ENCODE data around the gene HDGFL2.

Gene HDGFL2

DNA sequence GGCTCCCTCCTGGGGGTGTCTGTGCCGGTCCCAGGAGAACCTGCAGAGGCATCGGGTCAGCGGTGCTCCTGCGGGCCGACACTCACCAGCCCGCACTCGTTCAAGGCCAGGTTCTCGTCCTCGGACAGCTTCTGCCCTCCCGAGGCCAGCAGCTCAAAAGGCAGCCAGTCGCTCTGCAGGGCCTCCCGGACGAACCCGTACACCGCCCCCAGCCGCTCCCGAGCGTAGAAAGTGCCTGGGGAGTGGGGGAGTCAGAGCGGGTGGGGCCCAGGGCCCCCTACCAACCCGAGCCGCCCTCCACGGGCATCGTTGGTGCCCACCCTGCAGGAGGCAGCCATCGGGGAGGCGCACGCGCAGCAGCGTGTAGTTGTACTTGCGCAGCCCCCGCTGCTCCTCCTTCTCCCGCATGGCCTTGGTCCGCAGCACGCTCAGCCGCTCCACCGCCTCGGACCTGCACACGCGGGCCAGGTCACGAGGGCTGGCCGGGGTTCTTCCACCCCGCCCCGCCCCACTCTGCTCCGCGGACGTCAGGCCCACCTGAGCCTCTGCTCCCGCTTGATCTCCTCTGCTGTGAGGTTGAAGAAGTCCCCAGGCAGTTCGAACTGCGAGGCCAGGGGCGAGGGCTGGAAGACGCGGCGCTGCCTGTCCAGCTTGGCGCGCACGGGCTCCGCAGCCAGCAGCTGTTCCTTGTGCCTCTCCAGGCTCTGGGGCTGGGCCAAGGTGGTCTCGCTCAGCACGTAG lies 26.0 kb upstream of the HDGFL2 start:
- no peak for DNase-seq (ENCODE audit: low spot score)

DNA sequence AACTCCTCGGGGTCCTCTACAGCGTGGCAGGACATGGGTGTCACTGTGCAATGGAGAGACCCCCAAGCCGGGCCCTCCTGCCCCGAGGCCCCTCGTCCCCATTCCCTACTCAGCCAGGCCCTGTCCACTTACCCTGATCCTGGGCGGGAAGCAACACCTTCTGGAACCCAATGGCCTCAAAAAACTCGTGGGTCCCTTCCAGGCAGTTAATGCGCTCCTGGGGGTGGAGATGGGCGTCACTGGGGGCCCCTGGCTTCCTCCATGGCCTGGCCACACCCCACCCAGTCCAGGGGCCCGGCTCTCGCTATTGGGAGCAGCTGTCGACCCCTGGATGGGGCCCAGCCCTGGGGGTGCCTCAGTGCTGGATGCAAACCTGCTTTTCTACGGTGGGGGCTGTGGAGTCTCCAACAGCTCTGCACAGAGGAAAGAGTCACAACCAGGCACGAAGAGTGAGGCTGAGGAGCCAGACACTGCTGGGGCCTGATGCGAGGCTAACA lies 25.3 kb upstream of the HDGFL2 start:
- DNase-seq (ENCODE audit: low spot score), result no peak

DNA sequence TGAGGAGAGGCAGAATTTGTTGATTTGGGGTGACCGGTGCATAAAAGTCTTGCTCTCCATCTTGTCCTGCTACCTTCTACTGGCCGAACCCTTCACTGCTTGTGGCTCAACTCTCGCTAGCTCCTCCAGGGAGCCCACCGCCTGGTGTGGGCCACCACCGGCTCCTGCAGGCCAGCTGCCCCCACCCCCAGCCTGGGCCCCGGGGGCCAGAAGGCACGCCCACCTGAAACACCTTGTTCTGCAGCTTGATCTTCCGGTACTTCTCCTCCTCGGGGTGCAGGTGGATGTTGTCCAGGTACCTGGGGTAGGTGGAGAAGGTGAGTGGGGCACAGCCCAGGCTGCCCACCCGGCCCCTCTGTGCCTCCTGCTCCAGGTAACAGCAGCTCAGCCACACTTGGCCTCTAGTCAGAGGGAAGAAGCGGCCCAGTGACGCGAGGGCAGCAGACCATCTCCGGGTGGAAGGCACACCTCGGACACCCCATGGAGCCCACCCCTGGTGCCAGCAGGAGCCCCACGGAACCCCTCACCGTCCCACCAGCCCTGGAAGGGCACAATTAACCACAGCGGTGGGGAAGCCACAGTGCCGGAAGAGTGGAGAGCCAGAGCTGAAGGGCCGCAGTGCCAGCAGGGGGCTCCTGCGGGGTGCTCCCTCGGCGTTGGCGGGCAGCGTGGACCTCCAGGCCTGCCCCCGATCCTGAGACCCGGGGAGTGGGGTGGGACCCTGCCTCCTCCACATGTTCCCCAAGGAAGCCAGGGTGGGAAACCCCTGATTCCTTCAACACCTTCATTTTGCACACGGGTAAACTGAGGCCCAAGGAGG lies 24.6 kb upstream of the HDGFL2 start:
- DNase-seq (ENCODE audit: low spot score), result no peak

DNA sequence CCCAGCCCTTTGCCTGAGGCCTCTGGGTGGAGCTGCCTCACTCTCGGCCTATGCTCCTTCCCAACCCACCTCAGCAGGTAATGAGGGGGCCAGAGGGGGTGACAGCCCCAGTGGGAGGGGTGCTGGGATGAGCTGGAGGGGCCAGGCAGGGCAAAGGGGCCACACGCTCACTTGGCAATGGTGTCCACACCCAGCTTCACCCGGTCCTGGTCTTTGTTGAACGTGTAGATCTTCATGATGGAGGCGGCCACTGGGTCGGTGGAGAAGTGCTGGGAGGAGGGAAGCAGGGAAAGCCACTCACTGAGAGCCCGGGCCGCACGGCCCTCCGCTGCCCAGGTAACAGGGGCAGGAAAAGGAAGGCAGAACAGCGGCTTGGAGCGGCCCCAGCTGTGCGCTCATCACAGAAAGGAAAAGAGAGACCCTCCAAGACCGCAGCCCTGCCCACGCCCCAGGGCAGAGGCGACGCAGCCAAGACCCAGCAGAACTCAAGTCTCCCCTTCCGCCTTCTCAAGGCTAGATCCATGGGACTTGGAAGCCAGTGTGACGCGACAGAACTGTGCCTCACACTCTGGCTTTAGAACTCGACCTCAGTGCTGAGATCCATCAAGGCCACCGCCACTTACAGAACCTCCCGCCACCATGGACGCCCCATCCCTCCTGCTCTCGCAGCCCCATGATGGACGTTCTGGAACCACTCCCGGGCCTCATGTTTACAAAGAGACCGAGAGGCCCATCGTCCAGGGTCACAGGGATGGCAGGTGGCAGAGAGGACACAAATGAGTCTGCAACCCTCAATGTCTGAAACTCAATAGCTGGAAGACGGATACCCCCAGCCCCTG lies 23.7 kb upstream of the HDGFL2 start:
- DNase-seq (ENCODE audit: low spot score), result no peak

DNA sequence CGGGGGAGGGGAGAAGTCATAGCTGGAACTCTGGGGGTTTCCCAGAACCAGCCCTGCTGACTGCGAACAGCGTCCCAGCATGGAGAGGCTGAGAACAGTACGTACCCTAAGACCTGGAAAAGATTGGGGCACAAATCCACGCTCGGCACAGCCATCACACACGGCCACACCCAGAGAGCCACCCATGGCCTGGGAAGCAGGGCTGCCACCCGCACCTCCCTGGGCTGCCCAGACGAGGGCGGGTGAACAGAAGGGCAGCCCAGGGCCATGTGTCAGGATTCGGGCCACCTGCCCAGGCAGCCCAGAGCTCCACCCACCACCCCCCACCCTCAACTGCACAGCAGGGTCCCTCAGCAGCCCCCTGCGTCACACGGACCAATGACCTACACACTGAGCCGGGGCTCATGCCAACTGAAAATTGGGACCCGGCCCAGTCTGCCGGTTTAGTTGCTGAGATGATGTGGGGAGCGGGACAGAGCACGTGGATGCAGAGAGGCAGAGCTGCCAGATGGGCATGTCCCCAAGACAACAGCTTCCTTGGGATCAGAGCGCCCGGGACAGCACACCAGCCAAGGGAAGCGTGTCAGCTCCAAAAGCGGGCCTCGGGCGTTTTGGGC lies 23.0 kb upstream of the HDGFL2 start:
- no peak for DNase-seq (ENCODE audit: low spot score)

DNA sequence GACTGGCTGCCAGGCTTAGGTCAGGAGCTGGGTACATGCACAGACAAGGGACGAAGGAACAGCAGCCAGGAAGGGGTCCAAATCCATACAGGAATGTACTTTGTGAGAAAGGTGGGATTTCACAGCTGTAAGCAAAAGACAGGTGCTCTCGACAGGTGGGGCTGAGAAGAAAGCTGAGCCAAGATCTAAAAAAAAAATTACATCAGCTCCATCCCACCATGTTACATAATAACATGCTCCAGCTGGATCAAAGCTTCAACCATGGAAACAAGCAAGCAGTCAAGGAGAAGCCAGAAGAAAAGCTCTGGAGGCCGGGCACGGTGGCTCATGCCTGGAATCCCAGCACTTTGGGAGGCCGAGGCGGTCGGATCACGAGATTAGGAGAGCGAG lies 22.5 kb upstream of the HDGFL2 start:
- DNase-seq (ENCODE audit: low spot score), result no peak

DNA sequence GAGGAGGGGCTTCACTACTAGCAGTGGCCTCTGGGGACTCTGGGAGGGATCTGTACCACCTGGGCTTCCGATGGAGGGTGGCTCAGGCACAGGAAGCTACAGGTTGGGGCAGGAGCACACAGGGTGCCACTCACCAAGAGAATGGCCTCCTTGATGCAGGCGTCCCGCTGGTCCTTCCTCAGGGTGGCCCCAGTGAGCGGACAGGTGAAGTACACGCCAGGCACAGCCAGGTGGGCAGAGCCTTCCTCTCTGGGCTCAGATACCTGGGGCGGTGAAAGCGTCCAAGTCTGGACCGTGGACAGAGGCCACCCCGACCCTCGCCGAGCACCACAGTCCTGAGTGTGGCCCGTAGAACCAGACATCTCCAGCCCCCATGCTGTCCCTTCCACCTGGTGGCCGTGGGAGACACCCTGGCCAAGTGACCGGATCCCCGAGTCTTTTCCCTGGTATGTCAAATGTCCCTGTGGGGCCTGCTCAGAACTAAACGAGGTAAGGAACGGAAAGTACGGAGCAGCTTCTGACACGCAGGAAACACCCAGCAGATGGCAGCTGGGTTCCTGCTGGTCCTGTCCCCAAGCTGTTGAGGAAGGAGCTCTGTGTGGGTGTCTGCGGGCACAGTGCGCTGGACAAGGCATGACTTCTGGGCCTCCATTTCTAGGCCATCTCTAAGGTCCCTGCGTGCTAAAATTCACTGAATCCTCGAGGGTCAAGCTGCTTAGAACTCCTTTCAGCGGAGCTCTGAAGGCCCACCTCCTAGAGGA lies 19.7 kb upstream of the HDGFL2 start:
- DNase-seq (ENCODE audit: low spot score), result no peak

DNA sequence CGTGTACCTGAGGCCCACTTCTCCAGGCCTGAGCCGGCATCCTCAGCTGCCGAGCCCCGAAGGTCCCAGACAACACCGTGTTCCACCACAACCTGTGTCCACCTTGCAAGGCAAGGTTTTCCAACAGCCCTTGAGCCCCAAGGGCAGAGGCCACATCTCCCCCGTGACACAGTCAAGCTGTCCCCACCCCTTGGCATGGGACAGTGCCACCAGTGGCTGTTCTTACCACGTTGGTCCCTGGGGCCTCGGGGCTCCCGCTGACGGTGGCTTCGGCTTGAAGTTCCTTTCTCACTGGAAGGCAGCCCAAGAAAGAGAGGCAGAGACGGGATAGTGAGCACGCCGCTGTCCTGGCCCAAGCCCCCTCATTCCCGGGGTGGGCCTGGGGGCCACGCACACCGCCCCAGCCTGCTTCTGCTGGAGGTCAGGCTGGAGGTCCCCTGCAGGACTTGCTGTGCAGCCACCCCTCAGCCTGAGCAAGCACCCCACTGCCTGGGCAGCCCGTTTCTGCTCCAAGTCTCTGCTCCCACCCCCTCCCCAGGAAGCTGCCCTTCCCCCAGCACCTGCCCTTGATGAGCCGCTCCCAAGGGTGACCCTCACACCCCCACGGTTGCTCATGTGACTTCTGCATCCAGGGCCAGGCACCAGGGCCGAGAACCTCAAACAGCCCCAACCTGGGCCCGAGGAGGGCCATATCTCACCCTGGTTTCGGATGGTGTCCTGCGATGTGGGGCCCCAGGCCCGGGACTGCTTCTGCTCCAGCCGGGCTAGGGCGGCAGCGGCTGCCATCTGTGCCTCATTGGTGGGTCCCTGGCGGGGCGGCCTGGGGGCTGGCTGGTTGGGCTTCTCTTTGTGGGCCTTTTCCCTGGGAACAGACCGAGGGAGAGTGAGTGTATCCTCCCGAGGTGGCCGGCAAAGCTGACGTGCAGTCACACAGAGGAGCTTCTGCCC lies 18.6 kb upstream of the HDGFL2 start:
- no peak for DNase-seq (ENCODE audit: low spot score)

DNA sequence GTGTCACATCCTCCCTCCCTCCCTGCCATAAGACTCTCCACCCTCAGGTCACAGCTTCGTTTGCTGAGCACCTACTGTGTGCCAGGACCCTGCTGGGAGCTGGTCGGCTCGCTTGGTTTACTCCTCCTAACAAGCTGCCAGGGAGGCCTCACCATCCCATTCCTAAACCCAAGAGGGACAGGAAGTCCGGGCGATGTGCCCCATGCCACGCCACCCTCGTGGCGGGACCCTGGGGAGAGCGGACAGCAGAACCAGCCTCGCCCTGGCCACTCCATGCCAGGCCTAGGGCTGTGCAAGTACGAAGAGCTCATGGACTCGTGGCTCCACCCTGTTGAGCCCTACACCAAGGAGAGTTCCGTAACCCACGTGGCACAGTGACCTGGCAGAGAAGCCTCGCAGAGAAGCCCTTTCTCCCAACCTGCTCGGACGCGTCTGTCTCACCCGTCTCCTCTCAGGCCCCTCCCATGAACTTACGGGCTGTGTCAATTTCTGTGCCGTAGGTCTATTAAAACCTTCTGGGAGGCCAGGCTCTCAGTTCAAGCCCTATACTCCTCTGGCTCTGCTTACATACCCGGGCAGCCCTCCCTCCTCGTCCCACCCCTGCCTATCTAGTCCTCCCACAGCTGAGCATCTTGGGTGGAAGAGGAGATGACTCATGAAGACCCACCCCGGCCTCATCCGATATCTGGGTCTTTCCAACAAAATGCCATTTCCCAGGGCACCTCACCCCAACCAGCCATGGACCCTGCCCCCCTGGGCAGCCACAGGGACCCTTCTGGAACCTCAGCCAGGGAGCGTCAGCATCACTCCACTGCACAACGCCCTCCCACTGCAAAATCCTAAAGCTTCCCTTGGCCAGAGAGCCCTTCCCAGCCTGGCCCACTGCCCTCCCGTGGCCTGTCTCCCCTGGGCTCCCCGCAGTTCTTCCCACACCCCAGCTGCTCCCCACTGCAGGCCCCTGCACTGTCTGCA lies 17.1 kb upstream of the HDGFL2 start:
- no peak for DNase-seq (ENCODE audit: low spot score)

DNA sequence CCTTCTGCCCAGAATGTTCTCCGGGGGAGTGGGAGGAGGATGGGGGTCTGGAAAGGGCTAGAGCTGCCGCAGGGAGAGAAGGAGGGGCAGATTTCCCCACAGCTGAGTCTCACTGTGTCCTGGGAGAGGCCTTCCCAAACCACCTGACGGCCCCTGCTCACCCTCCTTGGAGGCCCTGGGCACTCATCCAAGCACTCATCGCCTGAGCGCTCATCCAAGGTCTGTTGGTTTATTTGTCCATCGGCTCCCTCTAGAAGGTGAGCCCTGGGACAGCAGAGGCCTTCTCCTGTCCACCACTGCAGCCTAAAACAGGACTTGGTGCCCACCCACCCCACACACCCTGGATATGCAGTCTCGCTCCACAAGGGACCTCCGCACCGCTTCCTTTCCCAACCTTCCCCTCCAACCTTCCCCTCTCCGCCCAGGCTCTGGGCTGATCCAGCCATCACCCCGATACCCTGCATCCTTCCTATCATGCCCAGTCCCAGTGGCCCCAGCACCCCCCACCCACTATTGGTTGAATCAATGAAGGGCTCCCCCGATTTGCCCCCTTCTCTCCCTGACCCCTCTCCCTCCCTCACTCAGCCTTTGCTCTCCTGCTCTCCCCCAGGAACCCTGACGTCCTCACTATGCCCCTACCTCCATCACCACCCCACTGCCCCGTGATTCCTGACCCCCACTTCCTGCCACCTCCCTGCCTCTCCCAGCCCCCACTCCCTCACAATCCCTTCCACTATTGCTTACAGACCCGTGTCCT lies 16.2 kb upstream of the HDGFL2 start:
- no peak for DNase-seq (ENCODE audit: low spot score)

DNA sequence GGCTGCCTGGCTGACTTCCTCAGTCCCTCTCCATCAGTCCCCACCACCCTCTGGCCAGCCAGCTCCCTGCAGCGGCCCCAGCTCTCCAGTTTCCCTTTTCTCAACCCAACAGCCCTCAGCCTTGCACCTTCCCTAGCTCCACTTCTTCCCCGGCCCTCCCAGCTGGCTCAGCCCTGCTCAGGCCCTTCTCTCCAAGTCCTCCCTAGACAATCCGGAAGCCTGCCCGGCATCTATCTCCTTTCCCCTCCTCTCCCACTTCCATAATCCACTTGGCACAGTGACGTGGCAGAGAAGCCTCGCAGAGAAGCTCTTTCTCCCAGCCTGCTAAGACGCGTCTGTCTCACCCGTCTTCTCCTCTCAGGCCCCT lies 15.6 kb upstream of the HDGFL2 start:
- DNase-seq (ENCODE audit: low spot score), result no peak

DNA sequence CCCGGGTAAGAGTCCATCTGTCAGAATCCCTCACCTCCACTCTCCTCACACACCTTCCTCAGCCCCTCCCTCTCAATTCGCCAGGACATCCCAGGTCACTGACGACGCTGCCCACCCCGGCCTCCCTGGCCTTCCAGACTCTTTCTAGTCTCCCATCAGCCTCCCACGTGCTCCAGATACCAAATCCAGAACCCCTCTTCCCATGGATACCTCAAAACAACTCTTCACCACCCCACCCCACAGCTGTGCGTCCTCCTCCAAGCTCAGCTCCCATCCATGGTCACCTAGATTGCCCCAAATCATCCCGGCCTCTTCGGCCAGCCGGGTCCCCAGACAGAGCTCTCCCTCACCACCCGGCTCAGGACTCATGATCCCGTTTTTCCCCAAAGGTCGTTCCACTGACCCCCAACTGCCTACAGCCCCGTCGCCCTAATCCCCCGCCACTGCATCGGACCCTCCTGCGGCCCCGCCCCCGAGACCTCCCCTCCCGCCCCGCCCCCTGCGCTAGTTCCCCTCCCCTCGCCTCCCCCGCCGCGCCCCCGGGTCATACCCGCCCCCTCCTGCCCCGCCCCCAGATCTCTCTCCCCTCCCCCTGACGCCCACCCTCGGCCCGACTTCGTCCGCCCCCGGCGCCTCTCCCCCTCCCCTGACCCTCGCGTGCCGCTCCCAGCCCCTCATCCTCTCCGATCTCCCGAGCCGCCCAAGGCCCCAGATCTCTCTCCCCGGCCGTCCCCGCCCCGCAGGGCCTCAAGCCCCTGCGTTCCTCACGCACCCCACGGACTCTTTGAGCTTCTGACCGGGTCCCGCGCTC lies 15.0 kb upstream of the HDGFL2 start:
- no peak for DNase-seq (ENCODE audit: low spot score)

DNA sequence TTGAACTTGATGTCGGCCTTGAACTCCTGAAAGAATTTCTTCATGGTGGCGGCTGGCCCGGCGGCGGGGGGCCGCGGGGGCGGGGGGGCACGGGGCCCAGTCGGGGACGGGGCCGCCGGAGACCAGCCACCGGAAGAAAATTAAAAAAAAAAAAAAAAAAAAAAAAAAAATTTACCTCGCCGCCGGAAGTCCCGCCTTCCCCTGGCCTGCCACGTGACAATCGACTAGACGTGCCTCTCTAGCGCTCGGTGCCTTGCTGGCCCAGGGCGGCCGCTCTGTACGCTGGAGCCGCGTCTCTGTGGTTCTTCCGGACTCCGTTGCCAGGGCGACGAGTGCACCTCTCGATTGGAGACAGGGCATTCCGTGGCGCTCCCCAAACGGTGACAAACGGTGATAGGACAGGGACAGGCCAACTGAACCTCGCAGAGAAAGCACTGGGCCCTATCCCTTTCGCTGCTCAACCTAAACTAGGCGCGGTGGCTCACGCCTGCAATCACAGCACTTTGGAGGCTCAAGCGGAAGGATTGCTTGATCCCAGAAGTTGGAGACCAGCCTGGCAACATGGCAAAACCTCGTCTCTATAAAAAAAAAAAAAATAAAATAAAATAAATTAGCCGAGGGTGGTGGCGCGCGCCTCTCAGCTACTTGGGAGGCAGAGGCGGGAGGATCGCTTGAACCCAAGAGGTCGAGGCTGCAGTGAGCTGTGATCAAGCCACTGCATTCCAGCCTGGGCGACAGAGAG lies 14.3 kb upstream of the HDGFL2 start, which contains the start of gene UBXN6:
Gene UBXN6, minus strand, starts transcription at position 141 of the 742 bp plus-strand sequence. Its CDS starts 97 bp downstream, at position 44.
- DNase-seq (ENCODE audit: low spot score), result peak; percentile 96

DNA sequence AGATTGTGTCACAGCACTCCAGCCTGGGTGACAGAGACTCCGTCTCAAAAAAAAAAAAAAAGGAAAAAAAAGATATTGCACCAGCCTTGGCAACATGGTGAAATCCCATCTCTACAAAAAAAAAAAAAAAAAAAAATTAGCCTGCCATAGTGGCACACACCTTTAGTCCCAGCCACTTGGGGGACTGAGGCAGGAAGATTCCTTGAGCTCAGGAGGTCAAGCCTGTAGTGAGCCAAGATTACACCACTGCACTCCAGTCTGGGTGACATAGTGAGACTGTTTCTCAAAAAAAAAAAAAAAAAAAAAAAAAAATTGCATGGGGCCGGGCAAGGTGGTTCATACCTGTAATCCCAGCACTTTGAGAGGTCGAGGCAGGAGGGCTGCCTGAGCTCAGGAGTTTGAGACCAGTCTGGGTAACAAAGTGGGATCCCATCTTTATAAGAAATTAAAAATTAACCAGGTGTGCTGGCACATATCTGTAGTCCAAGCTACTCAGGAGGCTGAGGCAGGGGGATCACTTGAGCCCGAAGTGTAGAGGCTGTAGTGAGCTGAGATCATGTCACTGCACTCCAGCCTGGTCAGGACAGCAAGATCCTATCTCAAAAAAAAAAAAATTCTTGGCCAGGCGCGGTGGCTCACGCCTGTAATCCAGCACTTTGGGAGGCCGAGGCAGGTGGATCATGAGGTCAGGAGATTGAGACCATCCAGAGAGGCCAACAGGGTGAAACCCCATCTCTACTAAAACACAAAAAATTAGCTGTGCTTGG lies 7.1 kb upstream of the HDGFL2 start:
- DNase-seq (ENCODE audit: low spot score), result no peak

DNA sequence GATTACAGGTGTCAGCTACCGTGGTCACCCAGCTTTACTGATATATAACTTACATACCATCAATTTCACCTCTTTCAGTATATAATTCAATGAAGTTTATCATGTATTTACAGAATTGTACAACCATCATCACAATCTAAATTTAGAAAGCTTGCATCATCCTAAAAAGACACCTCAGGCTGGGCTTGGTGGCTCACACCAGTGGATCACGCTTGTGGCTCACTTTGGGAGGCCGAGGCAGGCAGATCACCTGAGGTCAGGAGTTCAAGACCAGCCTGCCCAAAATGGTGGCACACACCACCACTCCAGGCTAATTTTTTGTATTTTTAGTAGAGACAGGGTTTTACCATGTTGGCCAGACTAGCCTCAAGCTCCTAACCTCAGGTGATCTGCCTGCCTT lies 4.3 kb upstream of the HDGFL2 start:
- DNase-seq (ENCODE audit: low spot score), result no peak

Data from SW480 (cell line).